Tibial nerve (tissue), 4 donors: ENCODE results near the gene ALLC. TPM values are rescaled to one million over a fixed set of nuclear protein-coding genes. Genes with fewer than 3 reads are reported as not detected.
A peak's percentile ranks its signal among the peaks of the same experiment; 100 is the strongest.

Experiments used
- DNase-seq, 2 donors: peaks; one replicate each; pipeline ENCODE4 v3.0.0-alpha.2; 2019; ENCODE audit warnings: low spot score in 2 of 2
- H3K27ac ChIP-seq, 4 donors: fragments of 200-600 bp; sonication (generic) in 3 of 4; one replicate each; pipeline ENCODE4 v1.5.1; 2017 to 2019; ENCODE audit warnings: mild to moderate bottlenecking in 1 of 4
- H3K27me3 ChIP-seq, 2 donors: fragments of 200-600 bp; sonication (generic) in 1 of 2; one replicate each; pipeline versions ENCODE4 v1.5.1 to v1.6.0; 2017 to 2019
- H3K36me3 ChIP-seq, 3 donors: fragments of 200-600 bp; sonication (generic); one replicate each; pipeline ENCODE4 v1.5.1; 2018 to 2019
- H3K4me1 ChIP-seq, 4 donors: fragments of 200-600 bp; sonication (generic) in 3 of 4; one replicate each; pipeline ENCODE4 v1.5.1; 2017 to 2019
- H3K4me3 ChIP-seq, 4 donors: fragments of 200-600 bp; sonication (generic) in 3 of 4; one replicate each; pipeline ENCODE4 v1.5.1; 2017 to 2019; ENCODE audit warnings: mild to moderate bottlenecking in 1 of 4, moderate library complexity in 1 of 4
- H3K9me3 ChIP-seq, 4 donors: fragments of 200-600 bp; sonication (generic) in 3 of 4; one replicate each; pipeline ENCODE4 v1.5.1; 2017 to 2019
- EP300 ChIP-seq, 2 donors: sonication (generic); formaldehyde crosslinking; IDR thresholded peaks; one replicate each; pipeline ENCODE4 v1.6.1; 2017; ENCODE audit warnings: antibody characterized with exemption in 2 of 2, mild to moderate bottlenecking in 1 of 2
- POLR2A ChIP-seq, 2 donors: fragments of 450-650 bp; IDR thresholded peaks; one replicate each; pipeline ENCODE4 v1.6.1; 2017; ENCODE audit warnings: antibody characterized with exemption in 2 of 2, mild to moderate bottlenecking in 2 of 2, moderate library complexity in 2 of 2
- WGBS, 2 donors: methylation state at CpG; one replicate each; pipeline ENCODE4 v1.1.5; 2018; 5-methylcytosine and 5-hydroxymethylcytosine counted together
- total RNA-seq, 4 donors: library from RNA; depleted of rRNA; stranded (reverse); fragments of >200 nt; gene quantifications; one replicate each; pipeline ENCODE4 v1.1.0, GENCODE V29; 2016
- TF ChIP-seq, protein P1 (sequence below), 5 experiments: fragments of 200-600 bp in 3 of 5; fragments of 450-650 bp in 2 of 5; sonication (generic) in 3 of 5; IDR thresholded peaks; one replicate each; pipeline ENCODE4 v1.5.1; 2016 to 2019; ENCODE audit warnings: antibody characterized with exemption in 5 of 5, mild to moderate bottlenecking in 3 of 5, moderate library complexity in 2 of 5

Gene ALLC
- total RNA-seq, 4 donors from 2014 or later = 5.7 to 16.6 (median 12.2) TPM

DNA sequence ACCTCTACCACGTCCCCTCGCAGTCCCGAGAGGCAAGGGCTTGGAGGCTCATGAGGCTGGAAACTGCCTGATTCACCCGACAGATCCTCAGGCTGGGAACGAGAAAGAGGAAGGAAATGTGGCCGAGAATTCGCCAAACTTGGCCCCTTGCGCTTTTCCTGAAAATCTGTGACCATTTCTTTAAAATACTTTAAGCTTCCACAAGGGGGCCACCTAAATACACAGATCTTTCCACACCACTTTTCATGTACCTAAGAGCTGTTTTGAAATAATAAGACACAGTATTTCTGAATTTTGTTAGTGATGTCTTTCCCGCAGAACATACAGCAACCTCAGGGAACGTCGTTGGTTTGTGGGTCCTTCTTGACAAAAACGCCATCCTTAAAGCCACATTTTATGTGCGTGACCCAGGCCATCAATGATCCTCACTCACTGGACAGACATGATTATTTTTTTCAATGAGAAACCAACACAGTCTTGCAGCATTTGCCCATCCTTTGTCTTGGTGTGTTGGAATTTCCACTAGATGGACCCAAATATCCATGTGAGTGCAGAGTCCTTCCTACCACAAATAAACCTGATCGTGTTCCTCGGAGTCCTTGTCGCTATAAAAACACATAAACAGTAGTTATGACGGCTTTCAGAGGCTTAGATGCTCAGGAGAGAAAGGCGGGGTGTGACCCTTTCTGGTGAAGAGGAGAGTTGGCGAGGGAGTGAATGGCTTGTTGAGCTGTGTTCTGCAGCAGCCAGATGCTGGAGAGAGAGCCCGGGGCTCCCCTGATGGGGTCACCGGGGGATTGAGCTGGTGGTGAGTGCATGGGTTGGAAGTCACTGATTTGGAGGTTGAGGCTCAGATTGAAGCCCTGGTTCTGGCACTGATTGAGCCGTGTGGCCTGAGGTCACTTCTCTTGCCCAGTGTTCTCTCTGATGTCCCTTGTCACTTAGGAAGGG, 70.4 kb downstream of the ALLC start:
- H3K4me1 ChIP-seq = peaks cover 0 to 18% (median 0%) of the 10 kb centered on the region in 4 donors
- TF ChIP-seq EP300 (IDR thresholded peaks at IDR 0.05) (no peak), POLR2A (IDR thresholded peaks at IDR 0.05) (no peak)
- TF ChIP-seq, protein P1, sequence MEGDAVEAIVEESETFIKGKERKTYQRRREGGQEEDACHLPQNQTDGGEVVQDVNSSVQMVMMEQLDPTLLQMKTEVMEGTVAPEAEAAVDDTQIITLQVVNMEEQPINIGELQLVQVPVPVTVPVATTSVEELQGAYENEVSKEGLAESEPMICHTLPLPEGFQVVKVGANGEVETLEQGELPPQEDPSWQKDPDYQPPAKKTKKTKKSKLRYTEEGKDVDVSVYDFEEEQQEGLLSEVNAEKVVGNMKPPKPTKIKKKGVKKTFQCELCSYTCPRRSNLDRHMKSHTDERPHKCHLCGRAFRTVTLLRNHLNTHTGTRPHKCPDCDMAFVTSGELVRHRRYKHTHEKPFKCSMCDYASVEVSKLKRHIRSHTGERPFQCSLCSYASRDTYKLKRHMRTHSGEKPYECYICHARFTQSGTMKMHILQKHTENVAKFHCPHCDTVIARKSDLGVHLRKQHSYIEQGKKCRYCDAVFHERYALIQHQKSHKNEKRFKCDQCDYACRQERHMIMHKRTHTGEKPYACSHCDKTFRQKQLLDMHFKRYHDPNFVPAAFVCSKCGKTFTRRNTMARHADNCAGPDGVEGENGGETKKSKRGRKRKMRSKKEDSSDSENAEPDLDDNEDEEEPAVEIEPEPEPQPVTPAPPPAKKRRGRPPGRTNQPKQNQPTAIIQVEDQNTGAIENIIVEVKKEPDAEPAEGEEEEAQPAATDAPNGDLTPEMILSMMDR (IDR thresholded peaks at IDR 0.05) = peak; percentile 29 to 74 (median 51)
- DNase-seq = peak in 1 of 2 donors; percentile 26
- H3K27ac ChIP-seq = peak overlapping the region in 2 of 4 donors; percentile 34 to 36
- WGBS, 2 donors = 16 to 23% methylated on average over 22 of the region's 22 CpGs
- H3K4me3 ChIP-seq = no peak overlapping the region
- no peaks in the 10 kb centered on the region for H3K27me3 ChIP-seq
- H3K36me3 ChIP-seq = no peaks in the 10 kb centered on the region
- no peaks in the 10 kb centered on the region for H3K9me3 ChIP-seq

DNA sequence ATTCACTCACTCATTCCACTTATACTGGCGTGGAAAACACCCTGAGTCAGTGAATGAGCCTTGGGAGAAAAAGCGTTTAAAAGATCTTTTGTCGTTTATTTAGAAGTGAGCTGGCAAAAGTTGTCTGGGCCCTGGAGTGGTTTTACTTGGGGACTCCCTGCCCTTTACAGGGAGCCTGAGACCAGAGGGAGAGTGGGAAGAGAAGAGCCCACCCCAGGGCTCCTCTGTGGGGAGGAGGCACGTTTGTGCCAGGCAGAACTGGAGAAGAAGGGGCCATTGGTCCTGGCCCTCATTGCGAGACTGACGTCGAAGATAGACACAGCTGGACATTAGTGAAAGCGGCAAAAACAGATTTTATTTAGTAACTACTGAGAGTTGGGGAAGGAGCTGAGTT, 71.1 kb downstream of the ALLC start:
- H3K4me3 ChIP-seq = no peak overlapping the region
- H3K36me3 ChIP-seq = no peaks in the 10 kb centered on the region
- H3K9me3 ChIP-seq = no peaks in the 10 kb centered on the region
- no peak overlapping the region for H3K27ac ChIP-seq
- 72 to 76% methylated on average over 8 of the region's 8 CpGs for WGBS, 2 donors
- H3K27me3 ChIP-seq = no peaks in the 10 kb centered on the region
- TF ChIP-seq POLR2A (IDR thresholded peaks at IDR 0.05) (no peak), EP300 (IDR thresholded peaks at IDR 0.05) (no peak)
- TF ChIP-seq, protein P1 (IDR thresholded peaks at IDR 0.05) = no peak
- no peak for DNase-seq
- H3K4me1 ChIP-seq = peaks cover 0 to 18% (median 0%) of the 10 kb centered on the region in 4 donors

DNA sequence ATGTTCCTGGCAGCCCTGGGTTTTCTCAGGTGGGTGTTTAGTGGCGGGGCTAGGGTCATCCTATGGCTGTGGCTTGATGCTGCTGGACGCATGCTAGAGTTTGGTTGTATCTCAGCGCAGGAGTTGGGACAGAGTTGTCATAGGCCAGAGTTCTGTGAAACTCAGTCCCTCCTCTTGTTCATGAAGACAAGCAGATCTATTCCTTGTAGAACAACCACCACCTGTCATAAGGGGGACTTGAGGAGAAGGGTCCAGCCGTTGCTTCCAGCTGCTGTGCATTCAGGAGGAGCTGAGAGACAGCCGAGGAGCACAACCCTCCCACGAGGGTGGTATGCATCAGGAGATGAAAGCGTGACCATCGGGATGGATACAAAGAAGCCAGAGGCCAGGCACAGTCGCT, 71.8 kb downstream of the ALLC start:
- Histone ChIP-seq H3K9me3 (no peaks in the 10 kb centered on the region), H3K27me3 (no peaks in the 10 kb centered on the region), H3K27ac (no peak overlapping the region), H3K36me3 (no peaks in the 10 kb centered on the region), H3K4me3 (no peak overlapping the region), H3K4me1 (peaks cover 0 to 18% (median 0%) of the 10 kb centered on the region in 4 donors)
- no peak for DNase-seq
- 90 to 92% methylated on average over 7 to 9 of the region's 9 CpGs for WGBS, 2 donors
- TF ChIP-seq POLR2A (IDR thresholded peaks at IDR 0.05) (no peak), EP300 (IDR thresholded peaks at IDR 0.05) (no peak)
- TF ChIP-seq, protein P1 (IDR thresholded peaks at IDR 0.05) = no peak

DNA sequence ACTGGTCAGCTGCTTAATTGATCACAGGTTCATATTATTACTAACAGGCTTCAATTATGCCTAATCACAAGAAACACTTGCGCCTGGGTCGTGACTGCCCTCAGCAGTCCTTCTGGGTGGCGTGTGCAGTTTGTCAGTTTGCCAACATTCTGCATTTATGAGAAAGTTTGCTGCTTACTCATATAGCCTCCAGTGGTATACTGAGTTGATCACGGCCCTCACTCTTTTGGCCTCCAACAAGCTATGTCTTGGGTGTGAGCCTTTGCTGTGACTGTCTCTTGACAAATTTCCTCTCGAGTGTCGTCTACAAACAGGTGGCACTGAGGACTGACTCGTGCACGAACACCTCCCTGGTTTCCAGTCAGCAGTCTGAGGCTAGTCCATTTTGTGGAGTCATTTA, 72.6 kb downstream of the ALLC start:
- TF ChIP-seq EP300 (IDR thresholded peaks at IDR 0.05) (no peak), POLR2A (IDR thresholded peaks at IDR 0.05) (no peak)
- TF ChIP-seq, protein P1 (IDR thresholded peaks at IDR 0.05) = no peak

DNA sequence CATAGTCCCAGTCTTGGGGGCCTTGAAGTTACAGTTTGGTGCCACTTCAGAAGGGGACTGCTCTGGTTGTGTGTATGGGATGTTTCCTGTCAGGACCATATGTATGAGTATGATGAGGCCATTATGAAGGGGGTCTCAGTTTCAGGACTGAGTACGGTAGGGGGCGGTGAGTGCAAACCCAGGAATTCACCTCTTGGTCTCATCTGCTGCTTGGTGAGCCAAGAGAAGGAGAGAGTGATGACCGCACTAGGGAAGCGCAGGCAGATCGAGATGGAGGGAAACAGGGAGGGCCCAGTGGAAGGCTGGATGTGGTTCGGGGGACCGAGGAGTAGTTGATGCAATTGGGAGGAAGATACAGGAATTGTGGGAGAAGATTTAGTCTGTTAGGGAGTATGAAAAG, 73.8 kb downstream of the ALLC start:
- no peak overlapping the region for H3K4me3 ChIP-seq
- TF ChIP-seq POLR2A (IDR thresholded peaks at IDR 0.05) (no peak), EP300 (IDR thresholded peaks at IDR 0.05) (no peak)
- TF ChIP-seq, protein P1 (IDR thresholded peaks at IDR 0.05) = no peak
- no peak for DNase-seq
- WGBS, 2 donors = 95 to 96% methylated on average over 7 of the region's 7 CpGs
- no peak overlapping the region for H3K27ac ChIP-seq
- H3K4me1 ChIP-seq = peaks cover 0 to 18% (median 0%) of the 10 kb centered on the region in 4 donors
- H3K27me3 ChIP-seq = no peaks in the 10 kb centered on the region
- no peaks in the 10 kb centered on the region for H3K36me3 ChIP-seq
- H3K9me3 ChIP-seq = no peaks in the 10 kb centered on the region

More for the DNA sequence above, 72.6 kb downstream of the ALLC start:
- H3K4me1 ChIP-seq = peaks cover 0 to 18% (median 0%) of the 10 kb centered on the region in 4 donors
- no peaks in the 10 kb centered on the region for H3K27me3 ChIP-seq
- 78 to 84% methylated on average over 8 of the region's 8 CpGs for WGBS, 2 donors
- H3K4me3 ChIP-seq = no peak overlapping the region
- no peak for DNase-seq
- no peak overlapping the region for H3K27ac ChIP-seq
- H3K36me3 ChIP-seq = no peaks in the 10 kb centered on the region
- H3K9me3 ChIP-seq = no peaks in the 10 kb centered on the region
